ENCODE results near the gene LRFN2. TPM values are rescaled to one million over a fixed set of nuclear protein-coding genes. Genes with fewer than 3 reads are reported as not detected.

LRFN2 gene
- total and polyA plus RNA-seq, 2 of the 8 experiments (the other 6 are each of a cell fraction or from before 2014, with no cell fraction given) = 2.3 TPM

GRCh38 chr6:40355066-40355465 lies 232.1 kb downstream of the LRFN2 start (continued):
- TF ChIP-seq ATF2 (IDR thresholded peaks at IDR 0.05; ENCODE audit: low read length) (no peak), USF2 (IDR thresholded peaks at IDR 0.05; ENCODE audit: low read length) (no peak), POLR2A (IDR thresholded peaks at IDR 0.05; ENCODE audit: control extremely low read depth in 1 of 2, low read depth in 2 of 2, low read length in 2 of 2) (no peak), HDAC6 (IDR thresholded peaks at IDR 0.05; ENCODE audit: low read depth, low read length) (no peak), KDM1A (IDR thresholded peaks at IDR 0.05; ENCODE audit: borderline replicate concordance, low read length) (no peak), CTBP2 (IDR thresholded peaks at IDR 0.05; ENCODE audit: borderline replicate concordance, insufficient read depth, insufficient read length, low read length) (no peak)

Measured in H1 (cell line).